Endothelial cell of umbilical vein (primary cell): ENCODE measurements around the gene RAB6B. TPM values are rescaled to one million over a fixed set of nuclear protein-coding genes. Genes with fewer than 3 reads are reported as not detected.

Experiments
- BruUV-seq: library from RNA; stranded (reverse); fragments of 400-500 nt; replicated peaks from 2 replicates; lab custom pipeline; 2021; lab: Mats Ljungman, UMichigan
- CTCF ChIA-PET: fragments of 300-600, 350-600 bp; sonication (Branson Sonifier 250); formaldehyde crosslinking; loops from one replicate; lab custom pipeline; 2021; ENCODE audit warnings: antibody characterized with exemption, inconsistent platforms; lab: Charles Lee
- POLR2A ChIA-PET: fragments of 300-600, 350-600 bp; sonication (Branson Sonifier 250); formaldehyde crosslinking; loops from one replicate; lab custom pipeline; 2021; ENCODE audit warnings: antibody characterized with exemption, inconsistent platforms; lab: Charles Lee
- DNase-seq: peaks from one replicate; pipeline ENCODE4 v3.0.0-alpha.2; 2011; ENCODE audit warnings: low read depth, low spot score
- FAIRE-seq: peaks from 2 replicates; lab custom pipeline; 2011; peaks lifted over from hg19 to GRCh38; lab: Jason Lieb, UNC
- H2AFZ ChIP-seq: 2 replicates; pipeline ENCODE4 v1.6.0; 2012; ENCODE audit warnings: low read depth, low read length, control low read depth, inconsistent platforms
- H3K27ac ChIP-seq: 2 replicates; pipeline ENCODE4 v1.5.1; 2011; ENCODE audit warnings: low read depth, mild to moderate bottlenecking, control low read depth, low read length, moderate library complexity; ENCODE audit not compliant: insufficient read depth
- H3K27me3 ChIP-seq, 2 experiments: 2 replicates each; pipeline versions ENCODE4 v1.6.0 to v1.6.1; 2011; ENCODE audit warnings: low read length in 2 of 2, mixed read lengths in 1 of 2; ENCODE audit not compliant: control insufficient read depth in 2 of 2, insufficient read depth in 2 of 2
- H3K36me3 ChIP-seq, 2 experiments: 2 replicates in 1 of 2; 3 replicates in 1 of 2; pipeline ENCODE4 v1.5.1; 2011; ENCODE audit warnings: low read length in 2 of 2, mild to moderate bottlenecking in 1 of 2, moderate library complexity in 1 of 2; ENCODE audit not compliant: control insufficient read depth in 2 of 2, insufficient read depth in 2 of 2; ENCODE audit errors: extremely low read depth in 1 of 2
- H3K4me1 ChIP-seq: 3 replicates; pipeline ENCODE4 v1.5.1; 2011; ENCODE audit warnings: mild to moderate bottlenecking, low read length; ENCODE audit not compliant: control insufficient read depth, insufficient read depth; ENCODE audit errors: extremely low read depth
- H3K4me2 ChIP-seq: 2 replicates; pipeline ENCODE4 v1.6.1; 2011; ENCODE audit warnings: low read length, control low read depth, mixed read lengths; ENCODE audit not compliant: insufficient read depth
- H3K4me3 ChIP-seq, 3 experiments: fragments of 200-600 bp in 1 of 3; sonication (generic), shearing (Covaris generic) in 1 of 3; replicated peaks in 1 of 3; 2 replicates each; pipeline ENCODE4 v1.5.1; 2011 to 2016; ENCODE audit warnings: control low read depth in 3 of 3, low read length in 3 of 3, mild to moderate bottlenecking in 2 of 3, inconsistent platforms in 1 of 3, low read depth in 1 of 3, moderate library complexity in 1 of 3; ENCODE audit not compliant: insufficient read depth in 1 of 3
- H3K79me2 ChIP-seq: 2 replicates; pipeline ENCODE4 v1.6.0; 2012; ENCODE audit warnings: low read length, inconsistent platforms; ENCODE audit not compliant: control insufficient read depth, insufficient read depth
- H3K9ac ChIP-seq: replicated peaks from 2 replicates; pipeline ENCODE3; 2011; ENCODE audit warnings: low read length, control low read depth; ENCODE audit not compliant: insufficient read depth; ENCODE audit errors: extremely low read depth
- H3K9me1 ChIP-seq: replicated peaks from 3 replicates; pipeline ENCODE4 v1.6.0; 2011; ENCODE audit warnings: mild to moderate bottlenecking, low read length; ENCODE audit not compliant: control insufficient read depth, insufficient read depth; ENCODE audit errors: extremely low read depth
- H3K9me3 ChIP-seq: replicated peaks from 2 replicates; pipeline ENCODE4 v1.5.1; 2012; ENCODE audit warnings: low read length, inconsistent platforms; ENCODE audit not compliant: control insufficient read depth, insufficient read depth
- H4K20me1 ChIP-seq: replicated peaks from 2 replicates; pipeline ENCODE3; 2011; ENCODE audit warnings: mild to moderate bottlenecking, low read length; ENCODE audit not compliant: control insufficient read depth, insufficient read depth; ENCODE audit errors: extremely low read depth
- CTCF ChIP-seq, 2 donors: IDR thresholded peaks; 1 replicate in 1 of 2; 2 replicates in 1 of 2; pipeline ENCODE4 v1.5.1; 2011; ENCODE audit warnings: low read length in 2 of 2, mild to moderate bottlenecking in 2 of 2, moderate library complexity in 2 of 2, control low read depth in 1 of 2, inconsistent platforms in 1 of 2, low read depth in 1 of 2; ENCODE audit not compliant: insufficient read depth in 1 of 2; ENCODE audit errors: extremely low read depth in 1 of 2
- EZH2 ChIP-seq: IDR thresholded peaks from 2 replicates; pipeline ENCODE4 v1.6.1; 2012; ENCODE audit warnings: borderline replicate concordance, low read depth, mild to moderate bottlenecking, moderate library complexity, low read length, inconsistent platforms; ENCODE audit not compliant: severe bottlenecking
- FOS ChIP-seq: IDR thresholded peaks from 2 replicates; pipeline ENCODE4 v1.6.1; 2011; ENCODE audit warnings: mild to moderate bottlenecking, low read length, moderate library complexity, borderline replicate concordance; ENCODE audit not compliant: insufficient read depth
- GATA2 ChIP-seq: IDR thresholded peaks from 2 replicates; pipeline ENCODE4 v1.7.0; 2011; ENCODE audit warnings: low read depth, mild to moderate bottlenecking, moderate library complexity, mixed read lengths, low read length; ENCODE audit not compliant: insufficient read length, insufficient read depth
- JUN ChIP-seq: IDR thresholded peaks from 2 replicates; pipeline ENCODE4 v1.6.1; 2011; ENCODE audit warnings: borderline replicate concordance, low read depth; ENCODE audit not compliant: insufficient read length, insufficient read depth
- MYC ChIP-seq: IDR thresholded peaks from one replicate; pipeline ENCODE4 v1.6.1; 2011; ENCODE audit warnings: mild to moderate bottlenecking, low read depth, low read length
- POLR2A ChIP-seq: IDR thresholded peaks from 2 replicates; pipeline ENCODE4 v1.6.1; 2012; ENCODE audit warnings: low read depth, mild to moderate bottlenecking, control low read depth, low read length
- POLR2AphosphoS5 ChIP-seq: IDR thresholded peaks from 2 replicates; pipeline ENCODE4 v1.6.1; 2012; ENCODE audit warnings: low read depth, mild to moderate bottlenecking, control low read depth, low read length, moderate library complexity; ENCODE audit not compliant: insufficient read depth
- dilution Hi-C: fragments of 300-500 bp; cut with MboI; formaldehyde crosslinking; loops from one replicate; pipeline ENCODE4 v1.15.0; 2019; ENCODE audit warnings: low sequenced_read_pairs; ENCODE audit not compliant: extremely low pct_ligation_motif_present
- intact Hi-C: fragments of 100-400 bp; cut with micrococcal nuclease; formaldehyde crosslinking; loops from one replicate; pipeline ENCODE4 v1.10.0; 2022
- polyA plus RNA-seq, 4 experiments: library from polyadenylated mRNA; depleted of rRNA in 3 of 4; stranded (reverse) in 3 of 4; unstranded in 1 of 4; fragments of >200 nt; gene quantifications; 2 replicates each; pipeline versions ENCODE4 v1.2.1 to v1.2.3, GENCODE V29; 2011 to 2012; ENCODE audit warnings: missing spikeins in 1 of 4
- total RNA-seq: library from RNA; stranded (reverse); gene quantifications from 2 replicates; pipeline ENCODE4 v1.2.3, GENCODE V29; 2021
- TF ChIP-seq, protein P1 (sequence below): IDR thresholded peaks from 2 replicates; pipeline ENCODE4 v1.6.1; 2011; ENCODE audit not compliant: insufficient read depth, insufficient read length

RAB6B gene
- total and polyA plus RNA-seq, 2 donors (not counting 3 experiments of a cell fraction or from before 2014, with no cell fraction given): 1.7 to 6.7 TPM

- Histone ChIP-seq H3K27ac (no peak overlapping the region), H3K27me3 (peaks cover 0 to 6% of the 10 kb centered on the region in 2 experiments), H3K36me3 (no peaks in the 10 kb centered on the region), H3K9ac (no peak overlapping the region), H3K9me1 (no peaks in the 10 kb centered on the region), H4K20me1 (no peaks in the 10 kb centered on the region), H2AFZ (no peak overlapping the region), H3K79me2 (no peaks in the 10 kb centered on the region), H3K4me3 (no peak overlapping the region), H3K4me1 (no peaks in the 10 kb centered on the region), H3K9me3 (no peaks in the 10 kb centered on the region), H3K4me2 (no peak overlapping the region)
- POLR2A ChIA-PET: no interaction called here
- no peak for FAIRE-seq
- BruUV-seq: no TSS peak
- dilution Hi-C loops (no loop called here), intact Hi-C loops (no loop called here)
- TF ChIP-seq FOS (no peak), POLR2A (no peak), GATA2 (no peak), MYC (no peak), CTCF (IDR thresholded peaks at IDR 0.05; ENCODE audit: extremely low read depth in 1 of 2, insufficient read depth in 1 of 2, low read depth in 1 of 2, low read length in 2 of 2) (no peak), EZH2 (no peak), POLR2AphosphoS5 (no peak), JUN (no peak)
- TF ChIP-seq, protein P1, sequence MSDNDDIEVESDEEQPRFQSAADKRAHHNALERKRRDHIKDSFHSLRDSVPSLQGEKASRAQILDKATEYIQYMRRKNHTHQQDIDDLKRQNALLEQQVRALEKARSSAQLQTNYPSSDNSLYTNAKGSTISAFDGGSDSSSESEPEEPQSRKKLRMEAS: no peak
- DNase-seq: no peak
- CTCF ChIA-PET: no interaction called here
Measured at GRCh38 chr3:133917144-133917543, 21.5 kb upstream of the RAB6B start.
